A549 (cell line): ENCODE measurements around the gene MAP3K1. TPM values are rescaled to one million over a fixed set of nuclear protein-coding genes. Genes with fewer than 3 reads are reported as not detected.

Experiments
- ATAC-seq, 2 experiments: fragments of 200-7000 bp in 1 of 2; fragments of >200 bp in 1 of 2; cut with Nextera tagmentation in 1 of 2; cut with Tn5 transposase in 1 of 2; 3 replicates each; pipeline versions ENCODE4 v1.8.0 to v1.9.1; 2018 to 2020; ENCODE audit warnings: mild to moderate bottlenecking in 1 of 2, moderate library complexity in 1 of 2
- CTCF ChIA-PET: fragments of 300-600 bp; sonication (Branson Sonifier 250); formaldehyde crosslinking; extraction: SDS; loops from one replicate; lab custom pipeline; 2021; ENCODE audit warnings: antibody characterized with exemption, inconsistent platforms; lab: Yijun Ruan, JAX
- POLR2A ChIA-PET: fragments of 350-600 bp; formaldehyde crosslinking; extraction: SDS; loops from one replicate; lab custom pipeline; 2021; ENCODE audit warnings: antibody characterized with exemption, inconsistent platforms; lab: Yijun Ruan, JAX
- DNase-seq, 2 experiments: peaks; one replicate each; pipeline versions ENCODE4 v3.0.0 to v3.0.0-alpha.2; 2011 to 2016; ENCODE audit warnings: low read depth in 1 of 2, low spot score in 1 of 2
- FAIRE-seq: peaks from 2 replicates; lab custom pipeline; 2011; peaks lifted over from hg19 to GRCh38; lab: Jason Lieb, UNC
- H3K27ac ChIP-seq, 2 experiments: fragments of >200 bp; sonication (Bioruptor Twin); formaldehyde crosslinking; 3 replicates each; pipeline ENCODE4 v1.5.1; 2016 to 2017
- H3K4me1 ChIP-seq: fragments of >200 bp; sonication (Bioruptor Twin); formaldehyde crosslinking; 3 replicates; pipeline ENCODE4 v1.6.1; 2016
- H3K4me2 ChIP-seq: fragments of >200 bp; sonication (Bioruptor Twin); formaldehyde crosslinking; 3 replicates; pipeline ENCODE4 v1.6.1; 2016
- H3K4me3 ChIP-seq: fragments of >200 bp; sonication (Bioruptor Twin); formaldehyde crosslinking; 3 replicates; pipeline ENCODE4 v1.5.1; 2016
- H3K9me3 ChIP-seq: fragments of >200 bp; sonication (Bioruptor Twin); formaldehyde crosslinking; 3 replicates; pipeline ENCODE4 v1.6.1; 2016
- BHLHE40 ChIP-seq: IDR thresholded peaks from 2 replicates; pipeline ENCODE4 v1.6.1; 2012; ENCODE audit warnings: low read depth, low read length, inconsistent platforms
- CEBPB ChIP-seq, 2 experiments: fragments of >200 bp in 1 of 2; sonication (Bioruptor Twin) in 1 of 2; formaldehyde crosslinking in 1 of 2; IDR thresholded peaks; 2 replicates each; pipeline ENCODE4 v1.6.1; 2012 to 2016
- CHD2 ChIP-seq: fragments of 150-350 bp; IDR thresholded peaks from 2 replicates; pipeline ENCODE4 v1.6.1; 2014; ENCODE audit warnings: low read length; ENCODE audit not compliant: partially characterized antibody
- ESRRA ChIP-seq: fragments of 150-350 bp; IDR thresholded peaks from 2 replicates; pipeline ENCODE4 v1.6.1; 2014; ENCODE audit warnings: mild to moderate bottlenecking, low read length, borderline replicate concordance
- FOXS1 ChIP-seq: fragments of 250-450 bp; sonication (Bioruptor Pico); IDR thresholded peaks from 2 replicates; pipeline ENCODE4 v1.5.0; 2020; ENCODE audit warnings: mild to moderate bottlenecking, moderate library complexity
- GATA3 ChIP-seq: IDR thresholded peaks from 2 replicates; pipeline ENCODE4 v1.6.1; 2012; ENCODE audit warnings: borderline replicate concordance
- HEYL ChIP-seq: fragments of 250-450 bp; sonication (Bioruptor Pico); IDR thresholded peaks from 2 replicates; pipeline ENCODE4 v1.8.0; 2021; ENCODE audit warnings: mild to moderate bottlenecking, moderate library complexity
- HOXB13 ChIP-seq: fragments of 250-450 bp; sonication (Bioruptor Pico); IDR thresholded peaks from 2 replicates; pipeline ENCODE4 v1.5.0; 2020; ENCODE audit warnings: low read depth, mild to moderate bottlenecking, moderate library complexity
- HOXB5 ChIP-seq: fragments of 250-450 bp; sonication (Bioruptor Pico); IDR thresholded peaks from 2 replicates; pipeline ENCODE4 v1.5.0; 2020; ENCODE audit warnings: mild to moderate bottlenecking, moderate library complexity
- KDM1A ChIP-seq: fragments of 200-600 bp; sonication (generic); IDR thresholded peaks from 2 replicates; pipeline ENCODE4 v1.6.1; 2016; ENCODE audit warnings: low read depth, mild to moderate bottlenecking
- MYC ChIP-seq: IDR thresholded peaks from 2 replicates; pipeline ENCODE4 v1.6.1; 2012; ENCODE audit warnings: mild to moderate bottlenecking, inconsistent platforms, low read length, improper control_type of control experiment, borderline replicate concordance
- POLR2A ChIP-seq: IDR thresholded peaks from 2 replicates; pipeline ENCODE4 v1.6.1; 2012; ENCODE audit warnings: mild to moderate bottlenecking, low read length
- RAD21 ChIP-seq, 2 experiments: fragments of >200 bp in 1 of 2; sonication (Bioruptor Twin) in 1 of 2; formaldehyde crosslinking in 1 of 2; IDR thresholded peaks in 1 of 2; conservative IDR thresholded peaks in 1 of 2; 2 replicates in 1 of 2; 3 replicates in 1 of 2; pipeline ENCODE4 v1.6.1; 2012 to 2018; ENCODE audit warnings: inconsistent platforms in 1 of 2
- RFX5 ChIP-seq: fragments of 450-650 bp; IDR thresholded peaks from 2 replicates; pipeline ENCODE4 v1.7.1; 2014; ENCODE audit warnings: antibody characterized with exemption, mild to moderate bottlenecking, moderate library complexity
- SREBF2 ChIP-seq: fragments of 450-650 bp; IDR thresholded peaks from 2 replicates; pipeline ENCODE4 v1.6.1; 2014; ENCODE audit warnings: mild to moderate bottlenecking, moderate library complexity
- TFCP2L1 ChIP-seq: fragments of 250-450 bp; sonication (Bioruptor Pico); IDR thresholded peaks from 2 replicates; pipeline ENCODE4 v1.5.0; 2021; ENCODE audit warnings: mild to moderate bottlenecking
- ZNF302 ChIP-seq: fragments of 250-450 bp; sonication (Bioruptor Pico); IDR thresholded peaks from 2 replicates; pipeline ENCODE4 v1.9.0; 2021; ENCODE audit warnings: inconsistent platforms, mild to moderate bottlenecking, moderate library complexity
- ZSCAN20 ChIP-seq: fragments of 250-450 bp; sonication (Bioruptor Pico); IDR thresholded peaks from 2 replicates; pipeline ENCODE4 v1.8.0; 2022; ENCODE audit warnings: mild to moderate bottlenecking, moderate library complexity
- WGBS: methylation state at CpG from one replicate; pipeline ENCODE4 v1.1.6; 2017; ENCODE audit errors: missing lambda C conversion rate; 5-methylcytosine and 5-hydroxymethylcytosine counted together
- polyA plus RNA-seq, 4 experiments: library from polyadenylated mRNA; depleted of rRNA in 3 of 4; stranded (reverse); fragments of >200 nt; fragmentation: RNase III in 1 of 4; extraction: RNeasy Plus Mini Kit Qiagen cat#74134 plus additional on column Dnase treatment in 1 of 4; gene quantifications; 2 replicates in 3 of 4; 3 replicates in 1 of 4; pipeline ENCODE4 v1.2.3, GENCODE V29; 2011 to 2017
- TF ChIP-seq, protein P1 (sequence below): fragments of >200 bp; sonication (Bioruptor Twin); formaldehyde crosslinking; IDR thresholded peaks from 3 replicates; pipeline ENCODE4 v1.5.1; 2016
- TF ChIP-seq, protein P2 (sequence below): fragments of 250-450 bp; sonication (Bioruptor Pico); IDR thresholded peaks from 2 replicates; pipeline ENCODE4 v1.5.0; 2020; ENCODE audit warnings: low read depth, mild to moderate bottlenecking, moderate library complexity
- TF ChIP-seq, protein P3 (sequence below): IDR thresholded peaks from 2 replicates; pipeline ENCODE4 v1.6.1; 2012

MAP3K1 gene
- polyA plus RNA-seq, 2 of the 4 experiments (the other 2 are of a cell fraction): 1.9 to 5.1 TPM

DNA sequence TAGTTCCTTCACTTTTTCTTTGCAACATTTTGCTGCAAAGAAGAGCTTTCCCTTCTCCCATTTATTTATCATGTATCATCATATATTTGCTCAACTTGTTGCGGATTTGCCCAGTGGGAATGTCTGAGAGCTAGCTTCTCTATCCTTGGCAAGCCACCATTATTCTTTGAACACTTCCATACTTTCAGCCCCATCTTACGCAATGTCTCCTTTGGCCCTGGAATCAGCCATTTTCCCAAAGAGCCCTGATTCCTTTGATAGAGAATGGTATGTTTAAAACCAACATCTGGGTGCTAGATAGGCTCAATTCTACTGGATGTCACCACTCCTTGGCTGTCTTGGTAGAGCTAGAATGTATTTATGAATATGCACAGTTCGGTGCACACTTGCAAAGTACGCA, 81.4 kb downstream of the MAP3K1 start:
- DNase-seq (no peak), ATAC-seq (no peak), FAIRE-seq (no peak)
- POLR2A ChIA-PET: interaction anchor here (1.0 kb wide), 1 partner anchor 12 kb away, joined by 3 read pairs; no protein-coding TSS in a partner anchor
- CTCF ChIA-PET: interaction anchor here (0.7 to 11.8 kb wide), 8 partner anchors 8 to 632 kb away, joined by 3 to 112 read pairs (median 3); no protein-coding TSS in a partner anchor
- 93% methylated on average over 4 of the region's 4 CpGs for WGBS
- Histone ChIP-seq H3K9me3 (no peaks in the 10 kb centered on the region), H3K4me1 (no peaks in the 10 kb centered on the region), H3K4me3 (no peak overlapping the region), H3K4me2 (no peak overlapping the region), H3K27ac (no peak overlapping the region)
- peak in 1 of 2 experiments; percentile 72; a peak in 2 of 4 replicates for TF ChIP-seq CEBPB (IDR thresholded peaks at IDR 0.05)
- no peak for TF ChIP-seq ESRRA

DNA sequence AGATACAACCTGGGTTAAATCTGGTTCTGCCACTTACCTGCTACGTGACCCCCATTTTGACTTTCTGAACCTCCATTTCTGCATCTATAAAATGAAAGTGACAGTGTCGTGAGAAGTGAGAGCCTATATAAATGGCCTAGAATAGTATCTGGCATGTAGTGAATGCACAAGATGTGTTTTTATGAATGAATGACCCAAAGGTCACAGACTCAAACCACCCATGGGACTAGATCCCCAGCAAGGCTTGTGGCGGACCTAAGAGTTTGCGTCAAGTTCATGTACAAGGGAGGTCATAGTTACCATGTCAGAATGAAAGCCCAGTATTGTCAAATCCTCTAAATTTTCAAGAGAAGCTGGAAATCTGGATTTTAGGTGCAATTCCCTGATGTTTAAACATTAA, 82.9 kb downstream of the MAP3K1 start:
- no peak for ATAC-seq
- POLR2A ChIA-PET: no interaction called here
- no peaks in the 10 kb centered on the region for H3K9me3 ChIP-seq
- H3K4me1 ChIP-seq: no peaks in the 10 kb centered on the region
- WGBS: 89% methylated on average over 4 of the region's 4 CpGs
- no peak overlapping the region for H3K4me3 ChIP-seq
- CTCF ChIA-PET: interaction anchor here (0.8 to 11.8 kb wide), 7 partner anchors 8 to 628 kb away, joined by 3 to 112 read pairs (median 7); no protein-coding TSS in a partner anchor
- TF ChIP-seq ESRRA: no peak
- no peak for TF ChIP-seq SREBF2
- no peak for TF ChIP-seq HOXB13 (CRISPR knock-in tag)
- TF ChIP-seq BHLHE40: no peak
- TF ChIP-seq, protein P1, sequence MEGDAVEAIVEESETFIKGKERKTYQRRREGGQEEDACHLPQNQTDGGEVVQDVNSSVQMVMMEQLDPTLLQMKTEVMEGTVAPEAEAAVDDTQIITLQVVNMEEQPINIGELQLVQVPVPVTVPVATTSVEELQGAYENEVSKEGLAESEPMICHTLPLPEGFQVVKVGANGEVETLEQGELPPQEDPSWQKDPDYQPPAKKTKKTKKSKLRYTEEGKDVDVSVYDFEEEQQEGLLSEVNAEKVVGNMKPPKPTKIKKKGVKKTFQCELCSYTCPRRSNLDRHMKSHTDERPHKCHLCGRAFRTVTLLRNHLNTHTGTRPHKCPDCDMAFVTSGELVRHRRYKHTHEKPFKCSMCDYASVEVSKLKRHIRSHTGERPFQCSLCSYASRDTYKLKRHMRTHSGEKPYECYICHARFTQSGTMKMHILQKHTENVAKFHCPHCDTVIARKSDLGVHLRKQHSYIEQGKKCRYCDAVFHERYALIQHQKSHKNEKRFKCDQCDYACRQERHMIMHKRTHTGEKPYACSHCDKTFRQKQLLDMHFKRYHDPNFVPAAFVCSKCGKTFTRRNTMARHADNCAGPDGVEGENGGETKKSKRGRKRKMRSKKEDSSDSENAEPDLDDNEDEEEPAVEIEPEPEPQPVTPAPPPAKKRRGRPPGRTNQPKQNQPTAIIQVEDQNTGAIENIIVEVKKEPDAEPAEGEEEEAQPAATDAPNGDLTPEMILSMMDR: no peak
- TF ChIP-seq TFCP2L1 (CRISPR knock-in tag): no peak
- no peak for TF ChIP-seq CHD2
- no peak for TF ChIP-seq ZNF302 (CRISPR knock-in tag)
- no peak for DNase-seq
- FAIRE-seq: no peak
- no peak overlapping the region for H3K27ac ChIP-seq
- no peak overlapping the region for H3K4me2 ChIP-seq

DNA sequence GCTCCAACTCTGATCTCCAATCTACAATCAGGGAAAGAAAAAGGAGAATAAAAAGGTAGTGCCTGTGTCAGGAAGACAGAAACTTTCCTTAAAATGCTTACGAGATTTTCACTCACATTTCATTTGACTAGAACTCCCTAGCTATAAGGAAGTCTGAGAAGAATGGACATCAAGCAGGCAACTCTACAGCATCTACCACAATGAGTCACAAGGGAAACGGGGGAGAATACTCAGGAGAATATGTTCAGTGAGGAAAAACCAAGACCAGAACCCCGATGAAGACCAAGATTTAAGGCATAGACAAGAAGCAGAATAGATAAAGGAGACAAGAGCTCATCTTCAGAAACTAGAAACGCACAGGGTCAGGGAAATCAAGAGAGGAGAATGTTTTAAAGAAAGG, 85.0 kb downstream of the MAP3K1 start:
- DNase-seq (no peak), FAIRE-seq (no peak), ATAC-seq (peak in 1 of 2 experiments; percentile 57; a peak in 4 of 6 replicates)
- POLR2A ChIA-PET: interaction anchor here (1.8 kb wide), 1 partner anchor 9 kb away, joined by 9 read pairs; the partner anchor contains the start of gene SETD9
- no peak overlapping the region for H3K4me2 ChIP-seq
- H3K27ac ChIP-seq: no peak overlapping the region
- no peak for TF ChIP-seq RAD21 (conservative IDR thresholded peaks at IDR 0.05 in 1 of 2, IDR thresholded peaks at IDR 0.05 in 1 of 2)
- TF ChIP-seq HEYL (CRISPR knock-in tag): no peak
- no peak for TF ChIP-seq POLR2A
- no peak for TF ChIP-seq KDM1A
- no peak for TF ChIP-seq GATA3
- no peak for TF ChIP-seq ZSCAN20 (CRISPR knock-in tag)
- TF ChIP-seq, protein P2, sequence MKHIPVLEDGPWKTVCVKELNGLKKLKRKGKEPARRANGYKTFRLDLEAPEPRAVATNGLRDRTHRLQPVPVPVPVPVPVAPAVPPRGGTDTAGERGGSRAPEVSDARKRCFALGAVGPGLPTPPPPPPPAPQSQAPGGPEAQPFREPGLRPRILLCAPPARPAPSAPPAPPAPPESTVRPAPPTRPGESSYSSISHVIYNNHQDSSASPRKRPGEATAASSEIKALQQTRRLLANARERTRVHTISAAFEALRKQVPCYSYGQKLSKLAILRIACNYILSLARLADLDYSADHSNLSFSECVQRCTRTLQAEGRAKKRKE: no peak
- TF ChIP-seq FOXS1: no peak
- no peak for TF ChIP-seq MYC
- TF ChIP-seq, protein P3, sequence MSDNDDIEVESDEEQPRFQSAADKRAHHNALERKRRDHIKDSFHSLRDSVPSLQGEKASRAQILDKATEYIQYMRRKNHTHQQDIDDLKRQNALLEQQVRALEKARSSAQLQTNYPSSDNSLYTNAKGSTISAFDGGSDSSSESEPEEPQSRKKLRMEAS: no peak
- TF ChIP-seq RFX5: no peak
- TF ChIP-seq HOXB5 (CRISPR knock-in tag): no peak
- H3K4me1 ChIP-seq: no peaks in the 10 kb centered on the region
- 39% methylated on average over 4 of the region's 4 CpGs for WGBS
- H3K4me3 ChIP-seq: no peak overlapping the region
- CTCF ChIA-PET: interaction anchor here (0.7 to 11.8 kb wide), 47 partner anchors 9 to 655 kb away, joined by 3 to 112 read pairs (median 4); partner anchors contain the start of gene SETD9
- H3K9me3 ChIP-seq: peaks cover 13% of the 10 kb centered on the region; the same call in 2 of the 3 replicates
